HCT116 (cell line): ENCODE results near the gene TNFRSF12A.

Source experiments
- CEBPB ChIP-seq: IDR thresholded peaks from 2 replicates; pipeline ENCODE4 v1.6.1; 2012; ENCODE audit warnings: low read depth
- EZH2 ChIP-seq: fragments of 200-600 bp; sonication (generic); IDR thresholded peaks from 2 replicates; pipeline ENCODE4 v1.6.1; 2017; ENCODE audit warnings: antibody characterized with exemption, mixed run types
- EZH2phosphoT487 ChIP-seq: fragments of 200-600 bp; IDR thresholded peaks from 2 replicates; pipeline ENCODE4 v1.6.1; 2018; ENCODE audit warnings: antibody characterized with exemption, borderline replicate concordance
- POLR2A ChIP-seq: IDR thresholded peaks from 2 replicates; pipeline ENCODE4 v1.7.0; 2011; ENCODE audit warnings: borderline replicate concordance; ENCODE audit not compliant: insufficient read depth, insufficient read length; ENCODE audit errors: extremely low read depth
- POLR2AphosphoS5 ChIP-seq: IDR thresholded peaks from 2 replicates; pipeline ENCODE4 v1.6.1; 2011; ENCODE audit warnings: mild to moderate bottlenecking, low read depth, low read length, moderate library complexity
- SP1 ChIP-seq: IDR thresholded peaks from 2 replicates; pipeline ENCODE4 v1.6.1; 2012; ENCODE audit warnings: low read depth
- TF ChIP-seq, protein P1 (sequence below), 3 experiments: fragments of 200-600 bp in 1 of 3; sonication (generic) in 1 of 3; IDR thresholded peaks in 2 of 3; conservative IDR thresholded peaks in 1 of 3; 2 replicates each; pipeline ENCODE4 v1.5.1; 2012 to 2017; ENCODE audit warnings: low read depth in 2 of 3, low read length in 2 of 3, antibody characterized with exemption in 1 of 3, borderline replicate concordance in 1 of 3, control low read depth in 1 of 3, mild to moderate bottlenecking in 1 of 3, mixed read lengths in 1 of 3, mixed run types in 1 of 3, moderate library complexity in 1 of 3; ENCODE audit not compliant: insufficient read depth in 1 of 3
- TF ChIP-seq, protein P2 (sequence below): IDR thresholded peaks from 2 replicates; pipeline ENCODE4 v1.6.1; 2012; ENCODE audit warnings: low read depth

- TF ChIP-seq POLR2AphosphoS5 (no peak), EZH2 (no peak), POLR2A (no peak), CEBPB (no peak), SP1 (no peak), EZH2phosphoT487 (no peak)
- TF ChIP-seq, protein P1, sequence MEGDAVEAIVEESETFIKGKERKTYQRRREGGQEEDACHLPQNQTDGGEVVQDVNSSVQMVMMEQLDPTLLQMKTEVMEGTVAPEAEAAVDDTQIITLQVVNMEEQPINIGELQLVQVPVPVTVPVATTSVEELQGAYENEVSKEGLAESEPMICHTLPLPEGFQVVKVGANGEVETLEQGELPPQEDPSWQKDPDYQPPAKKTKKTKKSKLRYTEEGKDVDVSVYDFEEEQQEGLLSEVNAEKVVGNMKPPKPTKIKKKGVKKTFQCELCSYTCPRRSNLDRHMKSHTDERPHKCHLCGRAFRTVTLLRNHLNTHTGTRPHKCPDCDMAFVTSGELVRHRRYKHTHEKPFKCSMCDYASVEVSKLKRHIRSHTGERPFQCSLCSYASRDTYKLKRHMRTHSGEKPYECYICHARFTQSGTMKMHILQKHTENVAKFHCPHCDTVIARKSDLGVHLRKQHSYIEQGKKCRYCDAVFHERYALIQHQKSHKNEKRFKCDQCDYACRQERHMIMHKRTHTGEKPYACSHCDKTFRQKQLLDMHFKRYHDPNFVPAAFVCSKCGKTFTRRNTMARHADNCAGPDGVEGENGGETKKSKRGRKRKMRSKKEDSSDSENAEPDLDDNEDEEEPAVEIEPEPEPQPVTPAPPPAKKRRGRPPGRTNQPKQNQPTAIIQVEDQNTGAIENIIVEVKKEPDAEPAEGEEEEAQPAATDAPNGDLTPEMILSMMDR (IDR thresholded peaks at IDR 0.05 in 2 of 3, conservative IDR thresholded peaks at IDR 0.05 in 1 of 3; ENCODE audit: borderline replicate concordance in 1 of 3, insufficient read depth in 1 of 3, low read depth in 2 of 3, low read length in 2 of 3): no peak
- TF ChIP-seq, protein P2, sequence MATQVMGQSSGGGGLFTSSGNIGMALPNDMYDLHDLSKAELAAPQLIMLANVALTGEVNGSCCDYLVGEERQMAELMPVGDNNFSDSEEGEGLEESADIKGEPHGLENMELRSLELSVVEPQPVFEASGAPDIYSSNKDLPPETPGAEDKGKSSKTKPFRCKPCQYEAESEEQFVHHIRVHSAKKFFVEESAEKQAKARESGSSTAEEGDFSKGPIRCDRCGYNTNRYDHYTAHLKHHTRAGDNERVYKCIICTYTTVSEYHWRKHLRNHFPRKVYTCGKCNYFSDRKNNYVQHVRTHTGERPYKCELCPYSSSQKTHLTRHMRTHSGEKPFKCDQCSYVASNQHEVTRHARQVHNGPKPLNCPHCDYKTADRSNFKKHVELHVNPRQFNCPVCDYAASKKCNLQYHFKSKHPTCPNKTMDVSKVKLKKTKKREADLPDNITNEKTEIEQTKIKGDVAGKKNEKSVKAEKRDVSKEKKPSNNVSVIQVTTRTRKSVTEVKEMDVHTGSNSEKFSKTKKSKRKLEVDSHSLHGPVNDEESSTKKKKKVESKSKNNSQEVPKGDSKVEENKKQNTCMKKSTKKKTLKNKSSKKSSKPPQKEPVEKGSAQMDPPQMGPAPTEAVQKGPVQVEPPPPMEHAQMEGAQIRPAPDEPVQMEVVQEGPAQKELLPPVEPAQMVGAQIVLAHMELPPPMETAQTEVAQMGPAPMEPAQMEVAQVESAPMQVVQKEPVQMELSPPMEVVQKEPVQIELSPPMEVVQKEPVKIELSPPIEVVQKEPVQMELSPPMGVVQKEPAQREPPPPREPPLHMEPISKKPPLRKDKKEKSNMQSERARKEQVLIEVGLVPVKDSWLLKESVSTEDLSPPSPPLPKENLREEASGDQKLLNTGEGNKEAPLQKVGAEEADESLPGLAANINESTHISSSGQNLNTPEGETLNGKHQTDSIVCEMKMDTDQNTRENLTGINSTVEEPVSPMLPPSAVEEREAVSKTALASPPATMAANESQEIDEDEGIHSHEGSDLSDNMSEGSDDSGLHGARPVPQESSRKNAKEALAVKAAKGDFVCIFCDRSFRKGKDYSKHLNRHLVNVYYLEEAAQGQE: no peak
Measured at GRCh38 chr16:2999929-3000328, 20.2 kb upstream of the TNFRSF12A start.
